Activated CD4-positive, CD25-positive, alpha-beta regulatory T cell treated with anti-CD3 and anti-CD28 coated beads, Interleukin-2, amount 50 U/mL, for 24 hours (primary cell): ENCODE data around the gene ATP7B.
"Not testable (repeated sequence)": the region's sequence is repeated elsewhere in the genome, so short reads cannot be mapped to it uniquely, and the experiment has no call there.

Source experiments
- ATAC-seq, 2 donors: fragments of 150-1000 bp; cut with Tn5 transposase; one replicate each; pipeline ENCODE4 v1.10.0; 2021; ENCODE audit warnings: mild to moderate bottlenecking in 1 of 2, moderate library complexity in 1 of 2

The ATP7B gene

GRCh38 chr13:52005841-52006522 is 5.3 kb downstream of the ATP7B start:
- ATAC-seq: no peak

DNA sequence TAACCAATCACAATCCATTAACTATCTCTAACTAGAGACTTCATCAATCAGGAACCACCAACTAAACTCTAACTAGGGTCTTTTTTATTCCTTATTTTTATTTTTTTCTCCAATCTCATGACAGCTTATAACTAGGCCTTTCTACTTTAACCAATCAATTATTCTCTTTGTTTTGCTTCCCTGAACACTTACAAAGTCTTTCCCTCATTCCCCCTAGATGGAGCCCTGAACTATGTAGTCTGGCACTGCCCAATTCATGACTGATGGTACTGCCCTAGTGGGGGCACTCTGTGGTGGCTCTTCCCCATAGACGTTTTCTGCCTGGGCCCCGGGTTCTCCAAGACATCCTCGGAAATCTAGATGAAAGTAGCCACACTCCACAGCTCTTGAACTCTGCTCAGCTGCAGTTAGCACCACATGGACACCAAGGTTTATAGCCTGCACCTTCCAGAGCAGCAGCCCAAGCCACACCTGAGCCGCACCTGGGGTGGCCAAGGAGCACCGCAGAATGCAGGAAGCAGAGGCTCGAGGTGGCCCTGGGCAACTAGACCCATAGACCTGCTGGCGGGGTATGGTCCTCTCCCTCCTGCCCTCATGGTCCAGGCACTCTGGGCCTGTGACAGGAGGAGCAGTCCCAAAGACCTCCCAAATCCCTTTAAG is 6.6 kb downstream of the ATP7B start:
- ATAC-seq: no peak

DNA sequence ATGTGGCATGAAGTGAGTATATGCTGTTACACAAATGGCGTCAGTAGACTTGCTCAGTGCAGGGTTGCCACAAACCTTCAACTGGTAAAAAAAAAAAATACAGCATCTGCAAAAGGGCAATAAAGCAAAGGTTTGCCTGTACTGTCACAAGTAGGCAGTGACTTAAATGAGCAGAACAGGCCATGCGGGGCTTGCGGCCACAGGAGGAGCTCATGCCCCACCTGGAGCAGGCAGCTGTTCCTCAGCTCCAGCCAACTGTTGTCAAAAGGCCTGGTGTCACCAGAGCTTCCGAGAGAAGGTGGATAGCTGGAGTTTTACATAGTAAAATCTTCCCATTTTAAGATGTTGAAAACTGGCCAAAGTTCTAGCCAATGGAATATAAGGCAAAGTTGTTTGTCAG is 7.7 kb downstream of the ATP7B start:
- no peak for ATAC-seq

DNA sequence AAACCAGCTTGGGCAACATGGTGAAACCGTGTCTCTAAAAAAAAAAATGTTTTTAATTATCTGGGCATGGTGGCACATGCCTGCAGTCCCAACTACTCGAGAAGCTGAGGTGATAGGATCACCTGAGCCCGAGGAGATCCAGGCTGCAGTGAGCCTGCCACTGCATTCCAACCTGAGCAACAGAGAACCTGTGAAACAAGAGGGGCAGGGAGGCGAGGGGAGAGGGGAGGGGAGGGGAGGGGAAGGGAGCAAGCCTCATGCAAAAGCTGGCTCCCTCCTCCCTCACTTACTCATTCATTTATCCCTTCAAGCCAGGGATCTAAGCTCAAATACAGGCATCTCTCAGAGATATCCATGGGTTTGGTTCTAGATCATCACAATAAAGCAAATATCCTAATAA is 8.9 kb downstream of the ATP7B start:
- ATAC-seq: no peak

DNA sequence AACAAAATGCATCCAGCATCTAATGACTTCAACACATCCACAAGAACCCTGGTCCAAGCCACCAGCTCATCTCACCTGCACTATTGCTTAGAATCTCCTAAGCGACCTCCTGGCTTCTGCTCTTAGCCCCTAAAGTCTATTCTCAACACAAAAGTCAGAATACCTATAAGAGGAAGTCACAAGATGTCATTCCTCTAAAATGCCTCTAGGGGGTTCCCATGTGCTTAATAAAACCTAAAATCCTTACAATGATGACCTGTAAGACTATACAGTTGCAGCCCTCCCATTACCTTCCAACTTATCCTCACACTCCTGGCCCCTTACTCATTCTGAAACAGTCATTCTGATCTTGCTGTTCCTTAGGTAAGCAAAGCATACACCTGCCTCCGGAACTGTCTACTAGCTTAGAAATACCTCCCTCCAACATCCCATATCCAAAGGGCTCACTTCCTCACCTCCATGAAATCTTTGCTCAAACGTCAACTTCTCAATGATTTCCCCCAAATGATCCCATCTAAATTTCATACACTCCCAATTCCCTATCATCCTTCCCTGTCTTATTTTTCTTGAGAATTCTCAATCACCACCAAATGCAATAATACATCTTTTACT is 10.0 kb downstream of the ATP7B start:
- peak; percentile 46 to 66 for ATAC-seq

DNA sequence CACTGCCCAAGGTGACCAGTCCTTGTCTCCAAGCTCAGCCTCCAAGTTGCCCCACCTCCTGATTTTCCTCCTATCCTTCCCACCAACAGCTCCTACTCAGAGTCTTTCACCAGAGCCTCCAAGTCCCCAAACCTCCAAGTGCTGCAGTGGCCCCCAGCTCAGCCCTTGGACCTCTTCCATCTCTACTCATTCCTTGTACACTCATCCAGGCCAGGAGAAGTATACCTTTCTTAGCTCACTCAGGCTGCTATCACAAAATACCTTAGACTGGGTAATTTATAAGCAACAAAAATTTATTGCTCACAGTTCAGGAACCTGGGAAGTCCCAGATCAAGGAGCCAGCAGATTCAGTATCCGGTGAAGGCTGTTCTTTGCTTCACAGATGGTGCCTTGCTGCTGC is 11.3 kb downstream of the ATP7B start:
- ATAC-seq: no peak

- no peak for ATAC-seq
These were observed 11.7 kb downstream of the ATP7B start for GRCh38 chr13:51999510-51999911.

GRCh38 chr13:51998723-51999509 is 12.3 kb downstream of the ATP7B start:
- no peak for ATAC-seq

- no peak for ATAC-seq
These were observed 13.5 kb downstream of the ATP7B start for GRCh38 chr13:51997641-51998330.

DNA sequence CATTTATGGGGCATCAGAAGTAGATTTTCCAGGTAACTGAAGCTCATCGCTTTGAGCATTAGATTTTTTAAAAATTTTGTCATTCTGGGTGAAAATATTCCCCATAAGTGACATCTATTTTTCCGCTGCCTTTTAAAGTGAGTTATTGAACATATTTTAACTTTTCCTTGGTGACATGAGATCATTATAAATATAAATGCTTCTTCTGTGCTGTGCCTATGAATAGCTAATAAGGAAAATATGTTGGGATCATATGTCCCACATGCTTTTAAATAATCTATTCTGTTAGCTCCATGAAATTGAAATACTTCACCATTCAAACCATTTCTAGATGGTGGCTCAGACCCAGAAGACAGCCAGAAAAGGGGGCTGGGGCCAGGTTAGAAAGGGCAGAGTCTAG is 14.1 kb downstream of the ATP7B start:
- ATAC-seq: no peak

DNA sequence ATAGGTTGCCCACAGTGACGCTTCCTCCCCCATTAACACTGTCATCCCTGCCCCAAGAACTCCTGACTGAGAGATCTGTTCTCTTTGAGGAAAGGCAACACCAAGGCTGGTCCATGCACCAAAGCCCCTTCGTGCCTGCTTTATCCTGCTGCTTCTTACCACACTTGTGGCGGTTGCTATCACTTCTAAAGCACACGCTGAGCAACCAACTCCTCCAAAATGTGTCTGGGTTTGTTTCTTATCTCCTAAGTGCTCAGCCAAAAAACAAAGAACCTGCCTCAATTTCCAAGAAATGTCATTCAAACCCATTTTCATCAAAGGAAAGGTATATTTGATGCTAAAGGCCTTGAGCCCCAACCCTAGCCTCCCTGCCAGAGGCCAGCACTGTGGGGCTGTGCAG is 14.6 kb downstream of the ATP7B start:
- ATAC-seq: no peak

- no peak for ATAC-seq
These were observed 15.3 kb downstream of the ATP7B start for GRCh38 chr13:51995677-51996551.

DNA sequence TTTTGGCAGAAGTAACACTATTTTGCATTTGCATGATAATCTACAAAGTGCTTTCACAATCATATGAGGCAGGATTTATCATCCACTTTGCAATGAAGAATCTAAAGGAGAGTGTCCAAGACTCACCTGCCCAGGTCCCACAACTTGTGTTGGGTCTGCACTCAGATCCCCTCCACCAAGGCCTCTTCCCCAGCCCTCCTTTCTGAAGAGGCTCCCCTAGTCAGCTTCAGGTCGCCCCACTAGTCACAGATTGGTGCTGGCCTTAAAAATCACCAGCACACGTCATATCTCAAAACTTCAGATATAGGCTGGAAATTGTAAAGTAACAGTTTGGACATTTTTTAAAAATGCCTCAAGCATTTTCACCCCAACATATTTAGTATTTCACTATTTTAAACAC is 17.5 kb downstream of the ATP7B start:
- ATAC-seq: no peak

- ATAC-seq: no peak
These were observed 22.1 kb downstream of the ATP7B start for GRCh38 chr13:51988988-51989618.

DNA sequence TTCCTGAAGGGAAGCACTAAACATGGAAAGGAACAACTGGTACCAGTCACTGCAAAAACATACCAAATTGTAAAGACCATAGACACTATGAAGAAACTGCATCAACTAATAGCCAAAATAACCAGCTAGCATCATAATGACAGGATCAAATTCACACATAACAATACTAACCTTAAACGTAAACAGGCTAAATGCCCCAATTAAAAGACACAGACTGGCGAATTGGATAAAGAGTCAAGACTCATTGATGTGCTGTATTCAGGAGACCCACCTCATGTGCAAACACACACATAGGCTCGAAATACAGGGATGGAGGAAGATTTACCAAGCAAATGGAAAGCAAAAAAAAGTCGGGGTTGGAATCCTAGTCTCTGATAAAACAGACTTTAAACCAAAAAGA is 26.3 kb downstream of the ATP7B start:
- ATAC-seq: not testable (repeated sequence)

DNA sequence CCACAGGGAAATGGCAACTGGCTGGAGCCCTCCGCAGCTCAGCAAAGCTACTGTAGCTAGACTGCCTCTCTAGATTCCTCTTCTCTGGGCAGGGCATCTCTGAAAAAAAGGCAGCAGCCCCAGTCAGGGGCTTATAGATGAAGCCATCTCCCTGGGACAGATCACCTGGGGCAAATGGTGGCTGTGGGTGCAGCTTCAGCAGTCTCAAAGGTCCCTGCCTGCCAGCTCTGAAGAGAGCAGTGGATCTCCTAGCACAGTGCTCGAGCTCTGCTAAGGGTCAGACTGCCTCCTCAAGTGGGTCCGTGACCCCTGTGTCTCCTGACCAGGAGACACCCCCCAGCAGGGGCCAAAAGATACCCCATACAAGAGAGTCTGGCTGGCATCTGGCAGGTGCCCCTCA is 28.0 kb downstream of the ATP7B start:
- ATAC-seq: not testable (repeated sequence)

GRCh38 chr13:51981355-51981754 is 29.9 kb downstream of the ATP7B start:
- ATAC-seq: no peak

GRCh38 chr13:51980908-51981307 is 30.3 kb downstream of the ATP7B start:
- ATAC-seq: no peak

DNA sequence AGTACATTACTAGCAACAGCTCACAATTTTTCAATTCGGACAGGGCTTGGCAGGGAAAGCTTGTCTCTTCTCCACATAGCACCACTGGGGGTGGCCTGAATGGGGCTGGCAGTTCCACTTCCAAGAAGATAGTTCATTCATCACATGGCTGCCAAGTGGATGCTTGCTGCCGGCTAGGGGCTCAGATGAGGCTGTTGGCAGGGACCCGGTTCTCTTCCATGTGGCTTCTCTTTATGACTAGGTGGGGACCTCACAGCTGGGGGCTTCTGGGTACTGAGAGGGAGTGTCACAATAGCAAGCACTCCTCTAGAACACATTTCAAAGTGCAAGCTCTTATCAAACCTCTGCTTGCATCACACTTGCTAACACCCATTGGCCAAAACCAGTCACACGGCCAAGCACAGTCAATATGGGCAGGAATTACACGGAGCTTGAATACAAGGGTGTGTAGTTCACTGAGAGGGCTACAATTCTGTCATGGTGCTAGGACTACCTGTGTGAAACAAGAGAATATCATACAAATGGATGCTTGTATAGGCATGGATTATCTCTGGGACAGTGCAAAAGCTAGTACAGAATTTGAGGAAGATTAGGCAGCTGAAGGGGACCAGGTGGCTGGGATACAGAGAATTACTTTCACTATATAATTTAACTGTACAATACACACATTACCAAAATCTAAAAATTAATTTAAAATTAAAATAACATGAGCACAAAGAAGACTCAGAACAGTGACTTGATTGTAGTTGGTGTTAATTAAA is 32.3 kb downstream of the ATP7B start:
- ATAC-seq: no peak

DNA sequence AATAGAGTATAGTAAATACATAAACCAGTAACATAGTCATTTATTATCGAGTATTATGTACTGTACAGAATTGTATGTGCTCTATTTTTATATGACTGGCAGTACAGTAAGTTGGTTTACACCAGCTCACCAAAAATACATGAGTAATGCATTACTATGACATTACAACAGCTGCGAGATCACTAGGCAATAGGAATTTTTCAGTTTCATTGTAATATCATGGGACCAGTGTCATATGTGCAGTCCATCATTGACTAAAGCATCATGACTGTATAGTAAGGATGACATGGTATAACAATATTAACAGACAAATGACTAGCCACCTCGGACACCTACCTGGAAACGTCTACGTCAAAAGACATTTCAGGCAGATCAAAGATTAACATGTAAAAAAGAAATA is 33.6 kb downstream of the ATP7B start:
- ATAC-seq: no peak

- ATAC-seq: no peak
These were observed 34.4 kb downstream of the ATP7B start for GRCh38 chr13:51976890-51977289.
